Measurements from ENCODE around the gene RASSF6. TPM values are rescaled to one million over a fixed set of nuclear protein-coding genes. Genes with fewer than 3 reads are reported as not detected.

Gene RASSF6
- total RNA-seq, 4 donors from 2014 or later: 2.6 to 6.7 (median 4.3) TPM

GRCh38 chr4:73663576-73663975 is 43.3 kb upstream of the RASSF6 start:
- H3K36me3 ChIP-seq: no peaks in the 10 kb centered on the region
- TF ChIP-seq CTCF (IDR thresholded peaks at IDR 0.05): no peak
- TF ChIP-seq POLR2A (IDR thresholded peaks at IDR 0.05): no peak
- no peak overlapping the region for H3K27ac ChIP-seq
- no peaks in the 10 kb centered on the region for H3K27me3 ChIP-seq
- H3K4me1 ChIP-seq: no peaks in the 10 kb centered on the region
- intact Hi-C loops (cut with DNase I): no loop called here
- DNase-seq: no peak
- H3K9me3 ChIP-seq: no peaks in the 10 kb centered on the region
- H3K4me3 ChIP-seq: no peak overlapping the region

- DNase-seq: no peak
- H3K36me3 ChIP-seq: no peaks in the 10 kb centered on the region
- H3K9me3 ChIP-seq: no peaks in the 10 kb centered on the region
- no peak overlapping the region for H3K27ac ChIP-seq
- intact Hi-C loops (cut with DNase I): no loop called here
- 19 to 25% methylated on average over 6 of the region's 6 CpGs for WGBS, 2 donors
- H3K4me1 ChIP-seq: no peaks in the 10 kb centered on the region
- no peak overlapping the region for H3K4me3 ChIP-seq
- TF ChIP-seq POLR2A (IDR thresholded peaks at IDR 0.05): no peak
- peak; percentile 12 to 72 (median 52) for TF ChIP-seq CTCF (IDR thresholded peaks at IDR 0.05)
- no peaks in the 10 kb centered on the region for H3K27me3 ChIP-seq
Observed at GRCh38 chr4:73662709-73663546, 42.7 kb upstream of the RASSF6 start.

- Histone ChIP-seq H3K27ac (no peak overlapping the region), H3K4me1 (no peaks in the 10 kb centered on the region), H3K9me3 (no peaks in the 10 kb centered on the region), H3K4me3 (no peak overlapping the region), H3K36me3 (no peaks in the 10 kb centered on the region), H3K27me3 (no peaks in the 10 kb centered on the region)
- no peak for DNase-seq
- WGBS, 2 donors: 5 to 16% methylated on average over 2 of the region's 2 CpGs
- TF ChIP-seq CTCF (IDR thresholded peaks at IDR 0.05): no peak
- TF ChIP-seq POLR2A (IDR thresholded peaks at IDR 0.05): no peak
- intact Hi-C loops (cut with DNase I): no loop called here
Observed at GRCh38 chr4:73661646-73662119, 41.4 kb upstream of the RASSF6 start.

- no peaks in the 10 kb centered on the region for H3K36me3 ChIP-seq
- H3K4me3 ChIP-seq: no peak overlapping the region
- no peaks in the 10 kb centered on the region for H3K4me1 ChIP-seq
- H3K27ac ChIP-seq: no peak overlapping the region
- WGBS, 2 donors: 87 to 93% methylated on average over 3 of the region's 3 CpGs
- intact Hi-C loops (cut with DNase I): no loop called here
- no peaks in the 10 kb centered on the region for H3K27me3 ChIP-seq
- no peaks in the 10 kb centered on the region for H3K9me3 ChIP-seq
- DNase-seq: no peak
- TF ChIP-seq POLR2A (IDR thresholded peaks at IDR 0.05) (no peak), CTCF (IDR thresholded peaks at IDR 0.05) (no peak)
Observed at GRCh38 chr4:73660808-73661207, 40.6 kb upstream of the RASSF6 start.

- Histone ChIP-seq H3K9me3 (no peaks in the 10 kb centered on the region), H3K36me3 (no peaks in the 10 kb centered on the region), H3K27ac (no peak overlapping the region), H3K4me1 (peaks cover 0 to 31% (median 10%) of the 10 kb centered on the region in 3 donors), H3K27me3 (no peaks in the 10 kb centered on the region), H3K4me3 (no peak overlapping the region)
- DNase-seq: no peak
- TF ChIP-seq CTCF (IDR thresholded peaks at IDR 0.05): peak in 5 of 6 experiments; percentile 46 to 69 (median 62)
- no peak for TF ChIP-seq POLR2A (IDR thresholded peaks at IDR 0.05)
- WGBS, 2 donors: 1 to 3% methylated on average over 7 of the region's 7 CpGs
- intact Hi-C loops (cut with DNase I): loop anchor here (5.0 to 10.0 kb wide), 3 partner anchors 81 to 481 kb away; no protein-coding TSS in a partner anchor
Observed at GRCh38 chr4:73653695-73654106, 33.5 kb upstream of the RASSF6 start.
